Stimulated activated effector memory CD8-positive, alpha-beta T cell treated with anti-CD3 and anti-CD28 coated beads, Interleukin-12 subunit alpha, Interleukin-12 subunit beta, amount 100 ng/mL, for 72 hours (primary cell): ENCODE measurements around the gene PRRG3.

Experiments
- ATAC-seq: fragments of 150-1000 bp; cut with Tn5 transposase; 2 replicates; pipeline ENCODE4 v1.10.0; 2021
- DNase-seq, 2 donors: peaks; one replicate each; pipeline ENCODE4 v3.0.0; 2021 to 2022; ENCODE audit warnings: low spot score in 2 of 2
- H3K27ac Mint-ChIP-seq: one replicate; pipeline ENCODE4 v1.8.0; 2022; ENCODE audit warnings: mild to moderate bottlenecking, mixed read lengths
- H3K36me3 Mint-ChIP-seq: one replicate; pipeline ENCODE4 v1.8.0; 2022; ENCODE audit warnings: mild to moderate bottlenecking, mixed read lengths
- H3K4me1 Mint-ChIP-seq: one replicate; pipeline ENCODE4 v1.8.0; 2022; ENCODE audit warnings: mixed read lengths
- H3K4me3 Mint-ChIP-seq: one replicate; pipeline ENCODE4 v1.8.0; 2022; ENCODE audit warnings: mild to moderate bottlenecking, mixed read lengths
- H3K9me3 Mint-ChIP-seq: one replicate; pipeline ENCODE4 v1.8.0; 2022; ENCODE audit warnings: mixed read lengths

PRRG3 gene

GRCh38 chrX:151723156-151723760 lies 28.0 kb downstream of the PRRG3 start:
- no peak for DNase-seq
- Mint-ChIP-seq H3K9me3 (no peaks in the 10 kb centered on the region), H3K4me1 (no peaks in the 10 kb centered on the region), H3K36me3 (no peaks in the 10 kb centered on the region), H3K27ac (no peak overlapping the region), H3K4me3 (no peak overlapping the region)
- ATAC-seq: no peak

DNA sequence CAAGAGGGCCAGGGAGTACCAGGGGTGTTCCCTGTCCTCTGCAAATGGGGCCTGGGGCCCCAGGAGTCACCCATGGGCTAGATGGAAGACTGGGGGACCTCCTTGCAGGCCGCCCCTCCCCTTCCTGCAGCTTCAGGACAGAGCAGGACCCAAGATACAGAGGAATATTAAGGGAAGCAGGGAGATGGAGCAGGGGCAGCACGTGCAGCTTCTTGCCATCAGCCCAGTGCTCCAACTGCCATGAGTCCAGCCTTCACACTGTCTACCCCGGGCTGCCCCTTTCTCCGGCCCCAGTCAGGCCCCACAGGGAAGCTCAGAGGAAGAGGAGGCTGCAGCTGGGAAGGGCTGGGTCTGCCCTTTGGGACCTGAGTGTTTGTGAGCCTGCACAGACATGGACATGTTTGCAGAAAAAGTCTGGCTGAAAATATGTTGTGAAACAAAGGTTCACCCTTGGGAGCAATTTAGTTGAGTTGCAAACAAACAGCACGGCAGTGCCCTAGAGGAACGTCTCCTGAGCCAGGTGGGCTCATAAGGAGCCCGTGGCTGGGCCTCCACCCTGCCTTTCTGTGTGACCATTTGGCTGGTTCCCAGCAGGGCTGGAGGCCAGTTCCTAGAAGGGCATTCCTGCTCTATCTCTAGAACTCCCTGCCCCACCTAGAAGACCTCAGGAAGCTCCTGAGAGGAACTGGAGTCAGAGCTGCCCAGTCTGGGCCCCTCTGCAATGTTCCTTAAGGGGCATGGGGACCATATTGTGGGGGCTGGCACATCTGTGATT lies 29.5 kb downstream of the PRRG3 start:
- no peak for DNase-seq
- no peaks in the 10 kb centered on the region for H3K36me3 Mint-ChIP-seq
- H3K4me3 Mint-ChIP-seq: no peak overlapping the region
- H3K4me1 Mint-ChIP-seq: no peaks in the 10 kb centered on the region
- ATAC-seq: no peak
- H3K9me3 Mint-ChIP-seq: no peaks in the 10 kb centered on the region
- no peak overlapping the region for H3K27ac Mint-ChIP-seq

DNA sequence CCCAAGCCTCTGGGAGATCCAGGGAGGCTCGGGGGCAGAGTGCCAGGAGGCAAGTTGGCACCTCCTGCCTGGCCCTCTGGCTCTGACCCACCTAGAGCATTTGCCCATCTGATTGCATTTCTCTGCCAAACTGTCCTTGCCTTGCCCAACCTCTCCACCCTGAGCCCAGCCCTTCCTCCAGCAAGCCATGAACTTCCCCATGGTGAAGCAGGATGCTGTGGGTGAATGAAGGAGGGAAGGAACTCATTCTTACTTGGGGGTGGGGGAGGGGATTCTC lies 30.0 kb downstream of the PRRG3 start:
- no peak for DNase-seq
- no peak overlapping the region for H3K4me3 Mint-ChIP-seq

DNA sequence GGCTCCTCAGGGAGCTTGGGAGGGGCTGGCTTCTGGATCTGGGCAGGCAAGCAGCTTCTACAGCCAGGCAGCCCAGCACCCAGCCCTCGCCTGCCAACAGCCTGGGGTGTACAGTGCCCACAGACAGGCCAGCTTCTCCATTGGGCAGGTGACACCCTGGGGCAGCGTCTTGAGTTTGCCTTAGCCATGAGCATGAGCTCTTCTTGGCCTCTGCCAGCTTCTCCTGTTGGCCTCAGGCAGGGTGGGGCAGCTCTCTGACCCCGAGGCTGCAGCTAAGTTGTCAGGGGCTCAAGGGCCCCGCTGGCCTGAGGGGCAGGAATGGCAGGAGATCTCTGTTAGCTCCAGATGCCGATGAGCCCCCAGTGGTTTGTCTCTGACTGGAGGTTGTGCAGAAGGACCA lies 31.5 kb downstream of the PRRG3 start:
- no peaks in the 10 kb centered on the region for H3K4me1 Mint-ChIP-seq

More for the DNA sequence above, 30.0 kb downstream of the PRRG3 start:
- Mint-ChIP-seq H3K9me3 (no peaks in the 10 kb centered on the region), H3K27ac (no peak overlapping the region), H3K4me1 (no peaks in the 10 kb centered on the region), H3K36me3 (no peaks in the 10 kb centered on the region)
- no peak for ATAC-seq

GRCh38 chrX:151727346-151727745 lies 32.1 kb downstream of the PRRG3 start:
- no peaks in the 10 kb centered on the region for H3K4me1 Mint-ChIP-seq
- no peak for DNase-seq
- no peak overlapping the region for H3K4me3 Mint-ChIP-seq
- no peak for ATAC-seq
- H3K36me3 Mint-ChIP-seq: no peaks in the 10 kb centered on the region
- H3K9me3 Mint-ChIP-seq: no peaks in the 10 kb centered on the region
- no peak overlapping the region for H3K27ac Mint-ChIP-seq

More for the DNA sequence above, 31.5 kb downstream of the PRRG3 start:
- Mint-ChIP-seq H3K36me3 (no peaks in the 10 kb centered on the region), H3K4me3 (no peak overlapping the region), H3K9me3 (no peaks in the 10 kb centered on the region), H3K27ac (no peak overlapping the region)
- DNase-seq (no peak), ATAC-seq (no peak)

DNA sequence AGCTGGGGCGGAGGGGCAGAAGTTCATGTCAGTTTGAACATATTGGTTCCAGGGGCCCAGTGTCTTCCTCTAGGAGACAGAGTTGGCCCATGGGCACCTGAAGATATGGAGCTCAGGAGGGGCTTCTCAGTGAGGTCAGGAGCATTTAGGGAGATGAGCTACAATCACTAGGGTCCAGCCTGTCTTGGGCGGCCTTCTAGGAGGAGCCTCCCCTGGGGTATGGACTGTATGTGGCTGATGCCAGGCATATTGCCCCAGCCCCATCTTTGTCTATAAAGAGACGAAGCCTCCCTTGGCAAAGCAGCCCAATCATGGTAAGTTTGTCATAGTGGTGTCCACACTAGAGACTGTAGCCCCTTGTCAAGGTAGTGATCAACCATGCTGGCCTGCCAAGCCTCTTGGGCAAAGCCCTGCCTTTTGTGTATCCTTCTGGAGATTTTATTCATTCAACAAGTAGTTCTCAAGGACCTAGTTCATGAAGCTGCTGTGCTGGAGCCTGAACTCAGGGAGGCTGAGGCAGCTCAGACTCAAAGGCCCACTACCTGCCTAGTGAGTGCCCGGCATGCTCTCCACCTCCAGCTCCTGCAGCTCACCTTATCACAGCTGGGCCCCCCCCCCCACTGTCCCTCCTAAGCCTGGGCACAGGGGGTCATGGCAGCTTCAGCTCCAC lies 33.9 kb downstream of the PRRG3 start:
- DNase-seq (no peak), ATAC-seq (no peak)
- H3K4me1 Mint-ChIP-seq: no peaks in the 10 kb centered on the region
- H3K36me3 Mint-ChIP-seq: no peaks in the 10 kb centered on the region
- no peak overlapping the region for H3K4me3 Mint-ChIP-seq
- H3K9me3 Mint-ChIP-seq: no peaks in the 10 kb centered on the region
- no peak overlapping the region for H3K27ac Mint-ChIP-seq

DNA sequence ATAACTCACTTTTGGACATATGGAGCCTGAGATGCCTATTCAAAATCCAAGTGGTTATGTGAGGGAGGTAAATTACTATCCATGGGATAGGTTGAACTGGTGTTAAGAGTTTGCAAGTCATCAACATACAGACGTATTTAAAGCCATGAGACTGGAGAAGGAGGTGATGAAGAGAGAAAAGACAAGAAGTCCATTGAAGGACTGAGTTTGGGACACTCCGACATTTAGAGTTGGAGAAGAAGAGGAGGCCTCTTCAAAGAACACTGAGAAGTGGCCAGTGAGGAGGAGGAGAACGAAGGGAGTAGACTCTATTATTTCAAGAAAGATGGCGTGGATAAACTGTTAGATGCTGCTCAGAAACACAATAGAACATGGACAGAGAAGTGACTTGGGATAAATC lies 39.2 kb downstream of the PRRG3 start, which contains the start of gene CNGA2:
Gene CNGA2 (plus strand): TSS at position 301 of the 400 bp plus-strand sequence. CDS start 3,738 bp downstream, outside the sequence.
- Mint-ChIP-seq H3K36me3 (no peaks in the 10 kb centered on the region), H3K4me3 (no peak within 1 kb of the TSS), H3K4me1 (no peaks in the 10 kb centered on the region), H3K27ac (no peak within 1 kb of the TSS), H3K9me3 (no peaks in the 10 kb centered on the region)
- ATAC-seq: no peak
- DNase-seq: no peak

GRCh38 chrX:151735219-151735618 lies 40.0 kb downstream of the PRRG3 start:
- Mint-ChIP-seq H3K36me3 (no peaks in the 10 kb centered on the region), H3K4me1 (no peaks in the 10 kb centered on the region), H3K27ac (no peak overlapping the region), H3K9me3 (no peaks in the 10 kb centered on the region), H3K4me3 (no peak overlapping the region)
- ATAC-seq: no peak
- DNase-seq: no peak

DNA sequence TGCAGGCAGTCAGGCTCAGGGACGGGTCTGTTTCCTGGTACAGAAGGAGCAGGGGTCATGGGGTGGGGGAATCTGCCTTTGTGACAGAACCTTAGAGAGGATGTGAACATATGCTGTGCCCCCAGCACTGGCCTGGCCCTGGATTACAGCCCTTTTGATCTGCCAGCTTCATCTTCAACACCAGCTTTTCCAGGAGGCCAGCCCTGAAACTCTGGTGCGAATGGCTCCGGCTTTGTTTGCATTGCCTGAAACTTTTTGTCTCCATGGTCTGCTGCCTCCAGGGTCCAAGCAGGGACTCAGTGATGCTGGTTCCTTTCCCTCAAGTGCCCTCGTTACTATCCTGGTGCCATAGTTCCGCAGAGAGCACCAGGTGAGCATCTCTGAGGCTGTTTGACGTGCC lies 41.4 kb downstream of the PRRG3 start:
- no peak overlapping the region for H3K4me3 Mint-ChIP-seq
- DNase-seq (no peak), ATAC-seq (no peak)
- no peak overlapping the region for H3K27ac Mint-ChIP-seq
- H3K9me3 Mint-ChIP-seq: no peaks in the 10 kb centered on the region
- H3K36me3 Mint-ChIP-seq: no peaks in the 10 kb centered on the region
- no peaks in the 10 kb centered on the region for H3K4me1 Mint-ChIP-seq

DNA sequence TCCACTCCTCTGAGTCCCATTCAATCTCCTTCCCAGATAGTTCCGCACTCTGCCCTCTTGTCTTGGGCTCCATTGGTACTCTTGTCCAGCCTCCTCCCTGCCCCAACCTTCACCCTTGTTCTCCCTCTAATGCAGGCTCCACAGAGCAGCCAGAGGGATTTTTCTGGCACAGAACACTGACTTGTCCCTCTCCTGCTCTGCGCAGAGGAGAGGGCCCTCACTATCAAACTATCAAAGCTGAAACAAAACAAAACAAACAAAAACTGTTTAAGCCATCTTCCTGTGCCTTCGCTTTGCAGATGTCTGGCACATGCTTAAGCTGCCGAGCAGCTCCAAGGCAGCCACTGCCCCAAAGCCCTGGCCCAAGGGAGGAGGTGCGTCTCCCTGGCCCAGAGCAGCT lies 42.2 kb downstream of the PRRG3 start:
- Mint-ChIP-seq H3K9me3 (no peaks in the 10 kb centered on the region), H3K4me1 (no peaks in the 10 kb centered on the region), H3K36me3 (no peaks in the 10 kb centered on the region), H3K4me3 (no peak overlapping the region), H3K27ac (no peak overlapping the region)
- ATAC-seq (no peak), DNase-seq (no peak)

- no peaks in the 10 kb centered on the region for H3K4me1 Mint-ChIP-seq
- no peaks in the 10 kb centered on the region for H3K9me3 Mint-ChIP-seq
- no peaks in the 10 kb centered on the region for H3K36me3 Mint-ChIP-seq
- ATAC-seq: no peak
- no peak overlapping the region for H3K27ac Mint-ChIP-seq
- DNase-seq: no peak
- H3K4me3 Mint-ChIP-seq: no peak overlapping the region
Observed at GRCh38 chrX:151738751-151739150, 43.5 kb downstream of the PRRG3 start.

GRCh38 chrX:151741606-151742005 lies 46.3 kb downstream of the PRRG3 start:
- no peak for ATAC-seq
- H3K27ac Mint-ChIP-seq: no peak overlapping the region
- H3K36me3 Mint-ChIP-seq: no peaks in the 10 kb centered on the region
- no peaks in the 10 kb centered on the region for H3K9me3 Mint-ChIP-seq
- DNase-seq: no peak
- H3K4me3 Mint-ChIP-seq: no peak overlapping the region
- H3K4me1 Mint-ChIP-seq: no peaks in the 10 kb centered on the region

DNA sequence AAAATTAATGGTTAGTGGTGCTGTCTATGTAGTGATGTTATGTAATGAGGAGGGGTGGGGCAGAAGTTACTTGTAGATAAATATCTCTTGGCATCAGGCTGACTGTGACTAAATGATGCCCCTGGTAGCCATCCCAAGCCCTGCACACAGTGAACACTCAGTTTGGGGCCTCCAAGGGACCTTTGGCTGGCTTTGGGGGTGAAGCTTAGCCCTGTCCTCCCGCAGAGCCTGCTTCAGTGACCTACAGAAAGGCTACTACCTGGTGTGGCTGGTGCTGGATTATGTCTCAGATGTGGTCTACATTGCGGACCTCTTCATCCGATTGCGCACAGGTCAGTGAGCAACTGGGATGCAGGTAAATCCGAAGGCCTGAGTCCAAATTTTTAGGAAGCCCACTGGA lies 47.1 kb downstream of the PRRG3 start:
- H3K9me3 Mint-ChIP-seq: no peaks in the 10 kb centered on the region
- no peak overlapping the region for H3K27ac Mint-ChIP-seq
- H3K4me1 Mint-ChIP-seq: no peaks in the 10 kb centered on the region
- no peak for ATAC-seq
- DNase-seq: no peak
- no peaks in the 10 kb centered on the region for H3K36me3 Mint-ChIP-seq
- no peak overlapping the region for H3K4me3 Mint-ChIP-seq

- Mint-ChIP-seq H3K9me3 (no peaks in the 10 kb centered on the region), H3K27ac (no peak overlapping the region), H3K4me1 (no peaks in the 10 kb centered on the region), H3K36me3 (no peaks in the 10 kb centered on the region), H3K4me3 (no peak overlapping the region)
- DNase-seq (no peak), ATAC-seq (no peak)
Observed at GRCh38 chrX:151743651-151744470, 48.6 kb downstream of the PRRG3 start.

- no peaks in the 10 kb centered on the region for H3K9me3 Mint-ChIP-seq
- no peaks in the 10 kb centered on the region for H3K36me3 Mint-ChIP-seq
- DNase-seq (no peak), ATAC-seq (no peak)
- no peak overlapping the region for H3K27ac Mint-ChIP-seq
- no peaks in the 10 kb centered on the region for H3K4me1 Mint-ChIP-seq
- no peak overlapping the region for H3K4me3 Mint-ChIP-seq
Observed at GRCh38 chrX:151745651-151746050, 50.4 kb downstream of the PRRG3 start.
